Measurements from ENCODE around the gene RAB15. TPM values are rescaled to one million over a fixed set of nuclear protein-coding genes. Genes with fewer than 3 reads are reported as not detected.

Gene RAB15
- polyA plus RNA-seq, 3 donors: 1.8 to 6.5 (median 4.0) TPM

DNA sequence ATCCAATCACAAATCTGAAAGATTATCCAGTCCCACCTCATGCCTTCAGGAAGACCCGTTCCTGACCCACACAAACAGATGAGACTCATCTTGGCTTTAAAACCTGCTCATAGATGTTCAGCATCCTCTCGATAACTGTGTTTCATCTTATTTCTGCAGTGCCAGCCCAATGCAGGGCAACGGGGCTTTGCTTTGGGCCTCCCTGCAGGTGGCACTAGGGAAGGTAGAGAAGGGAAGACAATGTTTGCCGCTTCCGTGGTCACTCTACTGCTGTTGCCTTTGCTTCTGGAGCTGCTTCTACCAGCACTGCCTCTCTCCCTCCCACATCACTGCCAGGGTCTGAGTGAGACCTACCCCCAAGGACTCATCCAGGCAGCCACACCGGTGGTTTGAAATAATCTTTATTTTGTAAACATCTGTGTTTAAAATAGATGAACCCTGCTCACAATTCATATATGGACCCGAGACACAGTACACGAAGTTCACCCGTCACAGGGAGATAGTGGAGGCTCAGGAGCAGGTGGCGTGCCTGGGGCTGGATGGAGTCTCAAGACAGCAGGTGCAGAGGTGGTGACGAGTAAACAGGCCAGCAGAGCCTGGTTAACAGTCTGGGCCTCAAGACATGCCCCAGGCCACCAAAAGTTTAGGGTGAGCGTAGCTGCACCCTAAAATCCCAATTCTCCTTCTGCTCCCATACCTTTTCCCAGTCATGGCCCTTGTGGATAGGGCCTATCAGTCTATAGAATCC lies 26.5 kb downstream of the RAB15 start:
- WGBS, 3 donors: 94 to 97% (median 94%) methylated on average over 12 of the region's 12 CpGs
- H3K27ac ChIP-seq (ENCODE audit: low read depth, low read length): no peak overlapping the region

DNA sequence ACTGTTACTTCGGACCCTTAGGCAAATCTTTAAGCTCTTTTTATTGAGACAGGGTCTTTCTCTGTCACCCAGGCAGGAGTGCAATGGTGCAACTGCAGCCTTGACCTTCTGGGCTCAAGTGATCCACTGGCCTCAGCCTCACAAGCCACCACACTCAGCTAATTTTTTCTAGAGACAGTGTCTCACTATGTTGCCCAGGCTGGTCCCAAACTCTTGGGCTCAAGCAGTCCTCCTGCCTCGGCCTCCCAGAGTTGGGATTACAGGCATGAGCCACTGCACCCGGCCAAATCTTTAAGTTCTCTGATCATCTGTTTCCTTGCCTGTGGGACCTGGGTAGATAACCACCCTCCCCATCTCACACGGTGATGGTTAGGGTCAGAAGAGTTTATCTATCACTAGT lies 27.3 kb downstream of the RAB15 start:
- WGBS, 3 donors: 92 to 95% (median 92%) methylated on average over 4 of the region's 4 CpGs

DNA sequence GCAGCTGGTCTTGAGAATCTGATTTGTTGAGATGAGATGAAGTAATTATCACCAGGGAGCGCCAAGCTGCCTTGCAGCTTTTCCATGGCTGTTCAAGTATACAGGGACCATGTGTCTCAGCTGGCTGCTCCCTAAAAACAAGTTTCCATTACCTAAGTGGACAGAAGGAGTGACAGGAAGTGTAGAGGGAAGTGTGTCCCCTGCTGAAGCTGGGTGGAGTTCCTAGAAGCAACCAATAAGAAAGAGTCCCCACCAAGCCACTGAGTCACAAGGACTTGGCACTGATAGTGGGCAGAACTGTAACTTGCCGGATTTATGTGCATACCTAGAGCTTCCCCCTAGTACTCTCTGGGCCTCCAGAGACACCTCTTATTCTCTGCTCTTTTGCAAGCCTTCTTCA lies 28.1 kb downstream of the RAB15 start:
- 86 to 93% (median 92%) methylated on average over 2 of the region's 2 CpGs for WGBS, 3 donors
- H3K27ac ChIP-seq (ENCODE audit: low read depth, low read length): no peak overlapping the region

More for the DNA sequence above, 27.3 kb downstream of the RAB15 start:
- no peak overlapping the region for H3K27ac ChIP-seq (ENCODE audit: low read depth, low read length)

DNA sequence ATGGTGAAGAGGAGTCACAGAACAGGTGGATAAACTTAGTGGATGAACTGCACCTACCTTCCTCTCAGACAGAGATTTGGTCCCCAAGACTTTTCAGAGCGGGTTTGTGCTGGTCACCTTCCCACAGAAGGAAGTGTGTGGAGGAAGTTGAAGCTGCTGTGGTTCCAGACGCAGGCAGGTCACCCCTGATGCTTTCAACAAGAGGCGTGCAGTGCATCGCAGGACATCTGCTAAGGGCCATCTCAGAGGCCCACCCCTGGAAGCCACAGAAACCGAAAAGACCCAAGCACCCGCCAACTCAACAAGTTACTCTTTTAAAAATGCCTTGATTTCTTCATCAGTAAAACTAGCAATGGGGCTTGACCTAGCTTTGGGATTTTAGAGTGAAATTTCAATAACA lies 28.6 kb downstream of the RAB15 start:
- no peak overlapping the region for H3K27ac ChIP-seq (ENCODE audit: low read depth, low read length)
- 56 to 84% (median 64%) methylated on average over 6 of the region's 6 CpGs for WGBS, 3 donors

DNA sequence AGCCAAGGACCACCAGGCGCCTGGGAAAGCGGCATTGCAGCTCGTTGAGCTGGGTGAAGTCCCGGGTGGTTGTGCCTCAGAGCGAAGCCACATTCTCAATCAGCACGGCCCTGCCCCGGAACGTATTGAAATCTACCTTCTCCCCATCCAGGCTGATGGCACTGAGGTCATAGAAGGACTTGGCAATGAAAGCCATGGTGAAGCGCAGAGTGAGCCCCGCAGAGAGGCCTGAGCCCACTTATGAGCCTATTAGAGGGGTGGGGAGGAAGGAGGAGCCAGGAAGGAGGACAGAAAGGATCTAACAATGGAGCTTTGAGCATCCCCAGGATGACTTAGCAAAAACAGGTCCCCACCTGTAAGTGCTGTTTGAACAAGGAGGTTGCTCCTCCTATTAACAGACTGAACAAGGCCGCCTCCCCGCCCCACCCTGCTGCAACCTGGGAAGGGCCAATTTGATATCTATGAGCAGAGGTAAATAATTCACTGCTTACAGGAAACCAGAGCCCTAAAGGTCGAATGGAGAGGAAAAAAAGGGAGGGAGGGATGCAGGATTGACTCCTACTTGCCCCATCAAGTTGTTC lies 29.5 kb downstream of the RAB15 start, which contains the start of gene GPX2:
Gene GPX2, minus strand, starts transcription at position 215 of the 581 bp plus-strand sequence. Its CDS starts 19 bp downstream, at position 196.
- H3K27ac ChIP-seq (ENCODE audit: low read depth, low read length): no peak within 1 kb of the TSS
- 62 to 91% (median 81%) methylated on average over 13 of the region's 13 CpGs for WGBS, 3 donors

DNA sequence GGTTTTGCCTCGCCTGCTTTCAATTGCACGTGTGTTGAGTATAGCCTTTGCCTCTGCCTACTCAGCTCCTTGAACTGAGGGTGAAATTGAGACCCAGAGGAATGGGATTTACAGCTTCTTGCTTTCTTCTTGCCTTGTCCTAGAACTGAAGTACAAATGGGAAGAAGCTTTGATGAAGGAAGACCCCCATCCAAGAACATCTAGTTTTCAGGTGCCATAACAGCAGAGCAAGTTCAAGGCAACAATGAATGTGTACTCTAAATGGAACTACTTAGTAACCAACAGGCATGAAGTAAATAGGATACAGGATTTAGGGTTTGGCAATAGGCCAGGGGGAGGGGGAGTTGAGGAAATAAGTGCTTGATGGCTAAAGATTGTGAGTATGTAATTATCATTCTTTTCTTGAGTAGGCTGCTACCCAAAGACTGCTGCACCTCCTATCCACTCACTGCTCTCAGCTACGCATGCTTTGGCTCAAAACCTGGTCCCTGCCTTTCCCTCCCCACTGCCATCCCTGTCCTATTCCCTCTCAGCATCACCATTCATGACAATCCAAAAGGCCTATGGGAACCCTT lies 31.7 kb downstream of the RAB15 start:
- no peak overlapping the region for H3K27ac ChIP-seq (ENCODE audit: low read depth, low read length)
- 94 to 99% (median 94%) methylated on average over 3 of the region's 3 CpGs for WGBS, 3 donors

DNA sequence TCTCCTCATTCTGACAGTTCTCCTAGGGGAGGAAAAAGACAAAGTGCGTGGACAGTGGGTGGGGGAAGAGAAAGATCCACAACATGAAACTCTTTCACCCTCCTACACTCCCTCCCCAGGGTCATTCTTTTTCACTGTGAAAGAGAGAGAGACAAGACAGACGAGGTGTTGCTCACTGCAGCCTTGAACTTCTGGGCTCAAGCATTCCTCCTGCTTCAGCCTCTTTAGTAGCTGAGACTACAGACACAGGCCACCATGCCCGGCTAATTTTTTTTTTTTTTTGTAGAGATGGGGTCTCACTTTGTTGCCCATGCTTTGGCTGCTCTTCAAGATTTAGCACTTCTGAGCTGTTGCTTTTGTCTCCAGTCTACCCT lies 32.3 kb downstream of the RAB15 start:
- no peak overlapping the region for H3K27ac ChIP-seq (ENCODE audit: low read depth, low read length)
- 74 to 77% (median 75%) methylated on average over 3 of the region's 3 CpGs for WGBS, 3 donors

DNA sequence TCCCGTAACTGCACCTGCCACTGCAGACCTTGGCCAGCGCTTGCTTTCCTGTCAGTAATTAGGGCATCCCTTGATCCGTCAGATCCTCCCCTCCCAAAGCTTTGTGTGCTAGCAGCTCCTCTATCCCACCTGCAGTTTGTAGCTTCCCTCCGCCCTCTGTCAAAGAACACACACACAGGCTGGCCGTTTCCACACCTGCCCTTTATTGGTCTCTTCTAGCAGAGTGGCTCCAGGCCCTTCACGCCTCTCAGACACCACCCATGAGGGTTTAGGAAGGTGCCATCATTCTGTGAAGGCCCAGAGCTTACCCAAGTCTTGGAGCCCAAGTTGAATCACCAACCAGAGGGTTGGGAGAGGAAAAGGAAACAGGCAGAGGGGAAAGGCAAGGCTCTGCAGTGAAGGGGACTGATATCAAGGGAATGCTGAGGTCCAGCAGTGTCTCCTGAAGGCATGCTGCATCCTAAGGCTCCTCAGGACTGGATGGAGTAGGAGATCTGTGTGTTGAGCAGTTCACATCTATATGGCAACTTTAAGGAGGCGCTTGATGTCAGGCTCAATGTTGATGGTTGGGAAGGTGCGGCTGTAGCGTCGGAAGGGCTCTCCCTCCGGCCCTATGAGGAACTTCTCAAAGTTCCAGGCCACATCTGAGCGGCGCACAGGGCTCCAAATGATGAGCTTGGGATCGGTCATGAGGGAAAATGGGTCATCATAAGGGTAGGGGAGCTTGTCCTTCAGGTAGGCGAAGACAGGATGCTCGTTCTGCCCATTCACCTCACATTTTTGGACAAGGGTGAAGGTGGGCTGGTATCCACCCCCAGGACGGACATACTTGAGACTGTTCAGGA lies 32.9 kb downstream of the RAB15 start:
- H3K27ac ChIP-seq (ENCODE audit: low read depth, low read length): no peak overlapping the region
- WGBS, 3 donors: 77 to 93% (median 91%) methylated on average over 17 of the region's 17 CpGs

DNA sequence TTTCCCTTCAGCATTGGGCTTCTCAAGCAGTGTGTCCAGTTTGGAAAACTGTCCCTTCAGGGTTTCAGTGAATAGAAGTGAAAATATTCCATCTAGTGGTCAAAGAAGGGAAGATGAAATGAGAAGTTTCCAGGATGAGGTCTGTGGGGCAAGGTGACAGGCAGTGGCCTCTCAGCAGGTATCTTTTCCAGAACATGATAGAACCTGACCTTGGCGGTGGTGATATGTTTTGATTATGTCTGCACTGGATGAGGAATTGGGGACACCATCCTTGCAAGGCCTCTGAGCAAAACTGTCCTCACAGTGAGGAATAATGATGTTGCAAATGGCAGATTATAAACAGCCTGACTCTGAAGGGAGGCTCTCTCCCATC lies 34.3 kb downstream of the RAB15 start:
- H3K27ac ChIP-seq (ENCODE audit: low read depth, low read length): no peak overlapping the region

DNA sequence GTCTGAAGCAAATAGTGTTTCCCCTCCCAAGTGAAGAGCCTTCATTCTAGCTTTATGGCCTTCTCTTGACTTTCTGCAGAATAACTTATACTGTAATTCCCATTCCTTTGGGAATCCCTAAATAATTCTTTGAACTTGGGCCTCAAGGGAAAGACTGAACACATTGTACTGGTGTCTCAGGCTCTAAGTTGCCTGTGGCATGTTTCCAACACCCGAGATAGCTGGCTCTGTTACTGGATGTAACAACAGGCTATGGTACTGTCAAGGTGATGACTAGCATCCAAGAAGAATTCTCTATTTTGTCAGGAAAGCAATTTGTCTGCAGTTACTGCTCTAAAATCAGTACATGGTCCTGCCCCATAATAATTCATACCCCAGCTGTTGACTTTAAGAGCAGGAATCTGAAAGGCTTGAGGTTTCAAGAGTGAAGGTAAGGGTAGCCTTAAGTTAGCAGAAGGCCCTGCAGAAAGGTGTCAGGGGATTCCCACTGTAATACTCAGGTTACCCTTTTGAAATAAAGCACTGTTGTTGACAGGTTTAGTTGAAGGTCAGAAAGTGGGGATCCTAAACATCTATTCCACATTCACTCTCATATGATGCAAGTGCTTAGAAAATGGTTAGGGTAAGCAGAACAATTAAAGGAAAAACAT lies 34.8 kb downstream of the RAB15 start:
- H3K27ac ChIP-seq (ENCODE audit: low read depth, low read length): no peak overlapping the region
- 15 to 47% (median 34%) methylated on average over 1 of the region's 1 CpG for WGBS, 3 donors

More for the DNA sequence above, 34.3 kb downstream of the RAB15 start:
- WGBS, 3 donors: 93 to 100% (median 97%) methylated on average over 1 of the region's 1 CpG

DNA sequence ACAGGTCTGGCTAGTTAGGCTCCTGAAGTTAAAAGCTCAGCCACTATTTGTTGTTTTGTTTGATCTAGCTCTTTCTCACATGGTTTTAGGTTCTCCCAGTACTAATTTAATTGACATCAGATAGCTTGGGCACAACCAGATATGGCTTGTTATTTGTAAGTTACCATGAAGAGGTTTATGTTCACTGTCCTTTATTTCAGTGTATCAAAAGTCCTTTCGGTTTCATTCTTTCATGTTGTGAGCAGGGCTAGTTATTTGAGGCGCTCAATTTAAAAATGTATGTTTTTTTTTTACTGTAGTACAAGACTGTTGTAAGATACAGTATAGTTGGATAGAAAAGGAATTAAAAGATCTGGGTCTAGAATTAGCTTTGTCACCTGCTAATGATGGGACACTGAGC lies 36.6 kb downstream of the RAB15 start:
- no peak overlapping the region for H3K27ac ChIP-seq (ENCODE audit: low read depth, low read length)
- WGBS, 3 donors: 85 to 91% (median 89%) methylated on average over 2 of the region's 2 CpGs

DNA sequence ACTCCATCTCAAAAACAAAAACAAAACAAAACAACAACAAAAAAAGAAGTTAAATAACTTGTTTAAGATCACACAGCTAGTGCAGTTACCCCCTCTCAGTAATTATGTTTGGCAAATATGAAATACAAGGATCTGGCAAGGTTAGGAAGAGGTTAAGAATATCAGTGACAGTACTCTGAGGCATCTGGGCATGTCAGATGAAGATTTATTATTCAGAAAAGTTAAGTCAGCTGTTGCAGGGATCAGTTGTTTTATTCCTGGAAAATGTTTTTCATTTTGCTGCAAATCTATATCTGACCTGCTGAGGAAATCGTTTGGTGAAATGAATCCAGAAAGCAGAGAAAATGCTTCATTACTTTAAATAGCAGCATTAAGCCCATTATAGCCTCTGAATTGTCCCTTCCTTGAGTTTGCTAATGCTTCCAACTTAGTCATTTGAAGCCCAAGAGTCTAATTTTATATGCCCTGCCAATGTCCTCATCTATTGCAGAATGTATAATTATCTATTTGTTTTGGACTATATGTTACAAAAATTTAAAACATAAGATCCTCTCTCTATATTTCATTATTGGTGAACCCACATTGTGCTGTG lies 37.7 kb downstream of the RAB15 start:
- WGBS, 3 donors: 50 to 60% (median 60%) methylated on average over 1 of the region's 1 CpG
- H3K27ac ChIP-seq (ENCODE audit: low read depth, low read length): no peak overlapping the region

DNA sequence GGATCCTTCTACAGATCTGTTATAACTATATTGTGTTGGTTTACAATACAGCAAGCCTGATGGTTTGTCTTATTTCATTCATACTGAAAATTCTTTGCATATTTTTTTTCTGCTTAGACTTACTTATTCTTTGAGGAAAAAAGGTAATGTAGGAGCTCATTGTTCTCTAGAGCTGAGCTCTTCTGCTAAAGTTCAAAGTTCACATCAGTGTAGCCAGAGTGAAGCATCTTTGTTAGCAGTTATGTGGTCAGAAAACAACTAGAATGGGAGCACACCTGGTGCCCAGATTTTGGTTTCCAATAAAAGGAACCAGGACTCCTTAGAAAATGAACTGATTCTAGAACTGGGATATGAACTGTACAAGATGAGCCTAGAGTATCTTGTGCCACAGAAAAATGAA lies 39.9 kb downstream of the RAB15 start:
- no peak overlapping the region for H3K27ac ChIP-seq (ENCODE audit: low read depth, low read length)

DNA sequence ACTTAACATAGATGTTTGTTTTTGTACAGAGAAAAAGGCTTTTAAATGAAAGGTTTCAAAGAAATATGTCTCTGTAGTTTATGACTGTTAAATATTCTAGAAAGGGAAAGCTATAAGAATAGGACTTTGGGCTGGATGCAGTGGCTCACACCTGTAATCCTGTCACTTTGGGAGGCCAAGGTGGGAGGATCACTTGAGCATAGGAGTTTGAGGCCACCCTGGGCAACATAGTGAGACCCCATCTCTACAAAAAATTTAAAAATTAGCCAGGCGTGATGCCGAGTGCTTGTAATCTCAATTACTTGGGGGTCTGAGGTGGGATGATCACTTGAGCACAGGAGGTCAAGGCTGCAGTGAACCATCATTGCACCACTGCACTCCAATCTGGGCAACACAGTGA lies 41.0 kb downstream of the RAB15 start:
- H3K27ac ChIP-seq (ENCODE audit: low read depth, low read length): no peak overlapping the region
- WGBS, 3 donors: 87 to 96% (median 92%) methylated on average over 2 of the region's 2 CpGs

DNA sequence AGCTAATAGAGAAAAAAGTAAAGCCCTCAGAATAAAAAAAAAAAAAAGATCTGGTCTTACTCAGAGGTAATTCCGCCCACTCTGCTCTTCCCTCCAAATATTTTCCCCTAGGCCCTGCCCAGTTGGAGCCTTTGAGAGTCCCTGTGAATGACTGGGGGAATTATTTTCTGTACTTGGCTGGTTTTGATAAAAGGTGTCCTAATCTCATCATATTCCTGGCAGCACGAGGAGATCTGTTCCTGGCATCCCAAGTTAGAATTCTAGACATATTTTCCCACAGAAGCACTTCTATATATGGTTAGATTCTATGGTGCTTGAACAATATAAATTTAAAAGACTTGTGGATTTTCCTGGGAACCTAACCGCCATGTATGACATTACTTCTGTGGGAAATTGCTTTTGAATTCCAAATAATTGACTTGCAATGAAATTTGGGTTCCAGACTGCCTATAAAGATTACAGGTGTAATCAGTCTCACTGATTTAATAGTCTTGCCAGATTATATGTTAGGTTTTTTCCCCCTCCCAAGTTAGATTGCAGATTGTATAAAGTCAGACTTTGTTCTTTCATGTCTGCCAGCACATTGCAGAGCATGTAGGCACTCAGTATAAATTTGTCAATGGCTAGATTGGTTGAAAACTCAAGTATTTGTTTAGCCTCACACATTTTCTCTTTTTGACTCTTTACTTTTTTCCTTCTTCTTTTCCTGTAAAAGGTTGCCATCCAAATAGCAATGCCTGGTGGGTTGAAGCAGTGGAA lies 41.9 kb downstream of the RAB15 start:
- WGBS, 3 donors: 62 to 82% (median 80%) methylated on average over 3 of the region's 3 CpGs

DNA sequence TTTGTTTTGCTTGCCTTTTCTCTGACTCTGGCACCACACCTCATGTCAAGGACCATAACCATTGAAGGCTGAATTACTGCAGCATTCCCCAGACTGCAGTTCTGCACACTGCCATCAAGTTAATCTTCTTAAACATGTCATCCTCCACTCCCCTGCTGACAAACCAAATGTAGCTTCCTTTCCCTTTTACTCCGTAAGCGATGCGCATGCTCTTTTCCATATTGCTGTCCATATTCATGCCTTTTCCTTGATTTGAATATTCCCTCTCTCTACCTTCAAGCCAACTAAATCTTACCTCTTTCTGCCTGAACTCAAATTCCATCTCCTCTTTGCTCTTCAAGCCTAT lies 43.1 kb downstream of the RAB15 start:
- H3K27ac ChIP-seq (ENCODE audit: low read depth, low read length): no peak overlapping the region
- 96 to 97% (median 96%) methylated on average over 3 of the region's 3 CpGs for WGBS, 3 donors

More for the DNA sequence above, 41.9 kb downstream of the RAB15 start:
- H3K27ac ChIP-seq (ENCODE audit: low read depth, low read length): no peak overlapping the region

DNA sequence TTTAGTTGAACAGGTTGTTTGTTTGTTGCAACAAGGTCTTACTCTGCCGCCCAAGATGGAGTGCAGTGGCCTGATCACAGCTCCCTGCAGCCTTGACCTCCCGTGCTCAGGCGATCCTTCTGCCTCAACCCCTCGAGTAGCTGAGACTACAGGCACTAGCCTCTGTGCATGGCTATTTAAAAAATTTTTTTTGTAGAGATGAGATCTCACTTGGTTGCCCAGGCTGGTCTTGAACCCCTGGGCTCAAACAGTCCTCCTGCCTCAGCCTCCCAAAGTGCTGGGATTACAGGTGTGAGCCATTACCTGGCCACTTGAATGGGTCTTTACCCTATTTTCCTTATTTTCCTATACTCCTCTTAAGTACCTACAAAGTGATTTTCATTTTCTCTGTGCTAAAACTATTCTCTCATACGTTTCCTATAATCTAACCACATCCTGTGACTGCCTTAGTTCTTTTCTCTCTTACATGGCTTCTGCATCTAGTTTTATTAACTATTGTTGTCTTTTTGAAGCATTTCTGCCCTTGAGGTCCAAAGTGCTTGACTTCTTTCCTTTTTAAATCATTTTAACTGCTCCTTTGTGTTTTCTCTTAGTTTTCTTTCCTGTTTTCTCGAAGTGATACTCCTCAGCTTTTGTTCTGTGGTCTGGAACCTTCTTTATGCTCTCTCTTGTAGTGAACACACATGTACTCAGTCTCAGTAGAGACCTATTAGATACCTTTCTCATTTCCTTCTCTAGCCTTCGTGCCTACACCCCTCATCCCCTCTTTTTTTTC lies 43.7 kb downstream of the RAB15 start:
- 68 to 88% (median 71%) methylated on average over 7 of the region's 7 CpGs for WGBS, 3 donors
- no peak overlapping the region for H3K27ac ChIP-seq (ENCODE audit: low read depth, low read length)

Data from adipose tissue (tissue), 3 donors.